HepG2 (cell line): ENCODE data around the gene ANKRD13D. TPM values are rescaled to one million over a fixed set of nuclear protein-coding genes. Genes with fewer than 3 reads are reported as not detected.

ENCODE experiments used
- DMTF1 ChIP-seq: sonication (generic); formaldehyde crosslinking; IDR thresholded peaks from 2 replicates; pipeline ENCODE4 v1.4.0; 2020; ENCODE audit warnings: mild to moderate bottlenecking, missing genetic modification reagents
- FOSL1 ChIP-seq: sonication (generic); formaldehyde crosslinking; IDR thresholded peaks from 2 replicates; pipeline ENCODE4 v1.9.0; 2021; ENCODE audit warnings: missing genetic modification reagents, borderline replicate concordance
- GABPA ChIP-seq, 2 experiments: IDR thresholded peaks; 2 replicates each; pipeline ENCODE4 v1.6.1; 2011 to 2016; ENCODE audit warnings: low read depth in 2 of 2, low read length in 1 of 2, missing biosample characterization in 1 of 2, missing genetic modification characterization in 1 of 2
- HINFP ChIP-seq: sonication (generic); formaldehyde crosslinking; IDR thresholded peaks from 2 replicates; pipeline ENCODE4 v1.4.0; 2020; ENCODE audit warnings: low read depth, mild to moderate bottlenecking, missing genetic modification reagents
- SALL1 ChIP-seq: sonication (generic); formaldehyde crosslinking; IDR thresholded peaks from 2 replicates; pipeline ENCODE4 v1.8.0; 2022; ENCODE audit warnings: mild to moderate bottlenecking, missing genetic modification reagents
- STAT5B ChIP-seq: sonication (generic); formaldehyde crosslinking; IDR thresholded peaks from 2 replicates; pipeline ENCODE4 v1.4.0; 2020; ENCODE audit warnings: missing genetic modification reagents
- TFAP4 ChIP-seq: sonication (generic); IDR thresholded peaks from 2 replicates; pipeline ENCODE4 v1.6.1; 2016; ENCODE audit warnings: low read depth, borderline replicate concordance
- XBP1 ChIP-seq: sonication (generic); formaldehyde crosslinking; IDR thresholded peaks from 2 replicates; pipeline ENCODE4 v1.5.0; 2020; ENCODE audit warnings: missing genetic modification reagents
- ZFYVE20 ChIP-seq: sonication (generic); formaldehyde crosslinking; IDR thresholded peaks from 2 replicates; pipeline ENCODE4 v1.8.0; 2023; ENCODE audit warnings: low read depth, mild to moderate bottlenecking, moderate library complexity, missing genetic modification reagents, borderline replicate concordance
- ZNF326 ChIP-seq: sonication (generic); formaldehyde crosslinking; IDR thresholded peaks from 2 replicates; pipeline ENCODE4 v1.4.0; 2020; ENCODE audit warnings: missing genetic modification reagents, borderline replicate concordance
- ZNF607 ChIP-seq: sonication (generic); formaldehyde crosslinking; IDR thresholded peaks from 2 replicates; pipeline ENCODE4 v1.5.1; 2020; ENCODE audit warnings: missing genetic modification reagents, mild to moderate bottlenecking, borderline replicate concordance
- ZNF816 ChIP-seq: sonication (generic); formaldehyde crosslinking; IDR thresholded peaks from 2 replicates; pipeline ENCODE4 v1.8.0; 2022; ENCODE audit warnings: missing genetic modification reagents, mild to moderate bottlenecking, borderline replicate concordance
- polyA plus RNA-seq, 8 experiments: library from polyadenylated mRNA; depleted of rRNA in 3 of 8; stranded (reverse) in 7 of 8; unstranded in 1 of 8; fragments of >200 nt; fragmentation: Illumina TruSeq in 4 of 8; extraction: Trizol in 4 of 8; gene quantifications; 2 replicates each; pipeline versions ENCODE4 v1.2.1 to v1.2.3, GENCODE V29; 2011 to 2016; ENCODE audit warnings: low read depth in 4 of 8, missing spikeins in 1 of 8, mixed read lengths in 1 of 8; ENCODE audit not compliant: insufficient read depth in 1 of 8
- total RNA-seq, 5 experiments: library from RNA; depleted of rRNA; stranded (reverse); fragments of >200 nt; fragmentation: Illumina TruSeq; extraction: Trizol; gene quantifications; 2 replicates each; pipeline ENCODE4 v1.2.3, GENCODE V29; 2016; ENCODE audit warnings: low read depth in 1 of 5

Gene ANKRD13D
- total and polyA plus RNA-seq, 2 of the 13 experiments (the other 11 are each of a cell fraction or from before 2014, with no cell fraction given): 18.6 to 27.3 TPM

- TF ChIP-seq TFAP4 (no peak), SALL1 (0 out of 2 replicates have a peak, but pooled peaks have one; percentile 25), GABPA (IDR thresholded peaks at IDR 0.05; ENCODE audit: low read depth, low read length) (no peak), GABPA (CRISPR knock-in tag; IDR thresholded peaks at IDR 0.05; ENCODE audit: low read depth) (no peak), XBP1 (no peak), ZFYVE20 (CRISPR knock-in tag) (no peak), HINFP (CRISPR knock-in tag) (no peak), ZNF607 (CRISPR knock-in tag) (no peak), ZNF326 (CRISPR knock-in tag) (no peak), DMTF1 (CRISPR knock-in tag) (no peak), STAT5B (CRISPR knock-in tag) (no peak), FOSL1 (CRISPR knock-in tag) (no peak), ZNF816 (CRISPR knock-in tag) (no peak)
Observed at GRCh38 chr11:67255864-67256263, 33.2 kb upstream of the ANKRD13D start (continued).
